Endothelial cell (in vitro differentiated cells): ENCODE measurements around the gene CPSF7. TPM values are rescaled to one million over a fixed set of nuclear protein-coding genes. Genes with fewer than 3 reads are reported as not detected.

Experiments
- DNase-seq: peaks from one replicate; pipeline ENCODE4 v3.0.0; 2021; ENCODE audit warnings: low spot score
- H3K27ac Mint-ChIP-seq: one replicate; pipeline ENCODE4 v1.8.0; 2021; ENCODE audit warnings: mixed read lengths, inconsistent platforms; ENCODE audit not compliant: unreplicated experiment
- H3K27me3 Mint-ChIP-seq: one replicate; pipeline ENCODE4 v1.8.0; 2021; ENCODE audit warnings: mild to moderate bottlenecking, moderate library complexity, mixed read lengths, inconsistent platforms; ENCODE audit not compliant: unreplicated experiment
- H3K36me3 Mint-ChIP-seq: one replicate; pipeline ENCODE4 v1.8.0; 2021; ENCODE audit warnings: mild to moderate bottlenecking, low read depth, mixed read lengths, inconsistent platforms; ENCODE audit not compliant: unreplicated experiment
- H3K4me1 Mint-ChIP-seq: one replicate; pipeline ENCODE4 v1.8.0; 2021; ENCODE audit warnings: mild to moderate bottlenecking, mixed read lengths, inconsistent platforms; ENCODE audit not compliant: unreplicated experiment
- H3K4me3 Mint-ChIP-seq: one replicate; pipeline ENCODE4 v1.8.0; 2021; ENCODE audit warnings: mild to moderate bottlenecking, mixed read lengths, inconsistent platforms; ENCODE audit not compliant: unreplicated experiment
- H3K9me3 Mint-ChIP-seq: one replicate; pipeline ENCODE4 v1.8.0; 2021; ENCODE audit warnings: mixed read lengths, inconsistent platforms; ENCODE audit not compliant: unreplicated experiment
- total RNA-seq: library from RNA; stranded (reverse); fragmentation: NEBNext Ultra II Directional; extraction: Animal tissue kit (Norgen Biotek cat#: 25700); gene quantifications from one replicate; pipeline ENCODE4 v1.2.1, GENCODE V29; 2021; ENCODE audit not compliant: unreplicated experiment
- TF ChIP-seq, protein P1 (sequence below): fragments of 200-600 bp; sonication (generic); IDR thresholded peaks from one replicate; pipeline ENCODE4 v1.5.0; 2021; ENCODE audit warnings: antibody characterized with exemption; ENCODE audit not compliant: unreplicated experiment

CPSF7 gene
- total RNA-seq, 1 donor from 2014 or later, result 79.5 TPM

DNA sequence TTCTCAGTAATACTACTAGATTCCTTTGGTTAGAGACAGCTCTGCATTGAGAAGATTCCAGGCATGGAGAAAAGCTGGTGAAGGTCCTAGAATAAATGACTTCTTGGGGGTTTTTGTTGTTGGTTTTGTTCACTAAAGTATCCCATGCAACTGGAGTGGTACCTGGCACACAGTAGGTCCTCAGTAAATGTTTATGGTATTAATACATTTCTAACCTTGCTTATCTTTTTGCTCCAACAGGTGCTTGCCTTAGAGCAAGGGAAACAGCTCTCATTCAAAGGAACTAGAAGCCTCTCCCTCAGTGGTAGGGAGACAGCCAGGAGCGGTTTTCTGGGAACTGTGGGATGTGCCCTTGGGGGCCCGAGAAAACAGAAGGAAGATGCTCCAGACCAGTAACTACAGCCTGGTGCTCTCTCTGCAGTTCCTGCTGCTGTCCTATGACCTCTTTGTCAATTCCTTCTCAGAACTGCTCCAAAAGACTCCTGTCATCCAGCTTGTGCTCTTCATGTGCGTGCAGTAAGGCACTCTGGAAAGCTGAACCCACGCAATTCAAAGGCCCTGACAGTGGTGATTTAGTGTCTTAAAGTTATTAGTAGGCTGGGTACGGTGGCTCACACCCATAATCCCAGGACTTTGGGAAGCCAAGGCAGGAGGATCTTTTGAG lies 65.6 kb downstream of the CPSF7 start:
- Mint-ChIP-seq H3K9me3 (no peaks in the 10 kb centered on the region), H3K27me3 (peaks cover 12% of the 10 kb centered on the region), H3K36me3 (peaks cover 18% of the 10 kb centered on the region), H3K27ac (no peak overlapping the region), H3K4me1 (peaks cover 32% of the 10 kb centered on the region), H3K4me3 (peak overlapping the region; percentile 65)
- DNase-seq, result no peak
- TF ChIP-seq, protein P1, sequence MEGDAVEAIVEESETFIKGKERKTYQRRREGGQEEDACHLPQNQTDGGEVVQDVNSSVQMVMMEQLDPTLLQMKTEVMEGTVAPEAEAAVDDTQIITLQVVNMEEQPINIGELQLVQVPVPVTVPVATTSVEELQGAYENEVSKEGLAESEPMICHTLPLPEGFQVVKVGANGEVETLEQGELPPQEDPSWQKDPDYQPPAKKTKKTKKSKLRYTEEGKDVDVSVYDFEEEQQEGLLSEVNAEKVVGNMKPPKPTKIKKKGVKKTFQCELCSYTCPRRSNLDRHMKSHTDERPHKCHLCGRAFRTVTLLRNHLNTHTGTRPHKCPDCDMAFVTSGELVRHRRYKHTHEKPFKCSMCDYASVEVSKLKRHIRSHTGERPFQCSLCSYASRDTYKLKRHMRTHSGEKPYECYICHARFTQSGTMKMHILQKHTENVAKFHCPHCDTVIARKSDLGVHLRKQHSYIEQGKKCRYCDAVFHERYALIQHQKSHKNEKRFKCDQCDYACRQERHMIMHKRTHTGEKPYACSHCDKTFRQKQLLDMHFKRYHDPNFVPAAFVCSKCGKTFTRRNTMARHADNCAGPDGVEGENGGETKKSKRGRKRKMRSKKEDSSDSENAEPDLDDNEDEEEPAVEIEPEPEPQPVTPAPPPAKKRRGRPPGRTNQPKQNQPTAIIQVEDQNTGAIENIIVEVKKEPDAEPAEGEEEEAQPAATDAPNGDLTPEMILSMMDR, result no peak

DNA sequence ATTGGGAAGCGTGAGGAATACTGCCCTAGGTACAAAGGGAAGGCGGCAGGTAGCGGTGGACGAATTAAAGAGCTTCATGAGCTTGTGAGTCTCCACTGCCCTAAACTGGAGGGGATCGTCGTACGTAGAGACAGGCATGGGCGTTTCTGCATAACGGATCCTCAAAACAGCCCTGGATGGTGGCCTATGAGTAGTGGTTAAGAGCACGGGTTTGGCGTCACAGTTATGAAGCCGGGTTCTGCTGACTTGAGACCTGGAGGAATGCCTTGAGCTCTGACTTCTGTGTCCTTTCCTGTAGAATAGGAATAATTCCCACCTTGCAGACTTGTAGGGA lies 67.3 kb downstream of the CPSF7 start:
- H3K27ac Mint-ChIP-seq, result peak overlapping the region; percentile 100
- H3K4me1 Mint-ChIP-seq, result peaks cover 33% of the 10 kb centered on the region
- H3K27me3 Mint-ChIP-seq, result peaks cover 14% of the 10 kb centered on the region
- peaks cover 6% of the 10 kb centered on the region for H3K36me3 Mint-ChIP-seq
- H3K4me3 Mint-ChIP-seq, result peak overlapping the region; percentile 99
- TF ChIP-seq, protein P1, result no peak
- peak; percentile 24 for DNase-seq
- no peaks in the 10 kb centered on the region for H3K9me3 Mint-ChIP-seq

DNA sequence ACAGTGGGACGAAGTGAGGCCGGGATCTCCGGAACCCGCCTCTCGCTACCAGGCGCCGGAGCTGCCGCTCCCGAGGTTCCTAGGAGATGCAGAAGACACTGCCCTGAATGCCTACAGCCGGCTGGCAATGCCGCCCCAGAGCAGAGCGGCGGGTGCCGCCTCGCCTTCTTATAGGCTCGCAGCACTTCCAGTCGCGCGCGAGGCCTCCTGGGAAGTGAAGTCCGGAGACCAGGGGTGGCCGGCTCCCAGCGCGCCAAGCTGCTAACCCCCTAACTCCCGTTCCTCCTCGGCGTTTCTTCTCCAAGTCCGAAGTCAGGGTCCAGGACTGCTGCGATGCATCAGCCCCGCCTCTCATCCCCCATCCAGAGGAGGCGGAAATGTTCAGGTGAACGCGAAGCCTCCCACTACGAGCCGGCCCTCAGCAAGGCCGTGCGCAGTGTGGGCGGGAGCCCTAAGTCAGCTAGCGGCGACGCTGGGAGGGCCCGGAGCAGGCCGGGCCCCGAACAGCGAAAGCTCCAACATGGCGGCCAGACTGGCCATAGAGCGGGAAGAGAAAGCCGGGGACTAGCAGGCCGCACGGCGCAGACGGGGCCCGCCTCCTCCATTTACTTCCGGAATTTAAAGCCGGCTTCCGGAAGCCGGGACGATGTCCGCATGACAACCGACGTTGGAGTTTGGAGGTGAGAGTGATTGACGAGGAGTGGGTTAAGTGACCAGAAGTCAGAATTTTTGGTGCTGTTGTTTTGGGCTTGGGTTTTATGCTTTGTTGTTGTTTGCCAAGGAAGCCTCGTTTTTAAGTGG lies 67.8 kb downstream of the CPSF7 start, which contains the start of the genes CYB561A3 and TMEM138:
CYB561A3 (minus strand) TSS at position 142 of the 801 bp plus-strand sequence. CDS start 5,169 bp downstream, outside the sequence.
TMEM138 (plus strand) TSS at position 634 of the 801 bp plus-strand sequence. CDS start 2,017 bp downstream, outside the sequence.
- TF ChIP-seq, protein P1, result no peak
- Mint-ChIP-seq H3K4me3 (peak within 1 kb of the TSS; percentile 99), H3K9me3 (no peaks in the 10 kb centered on the region), H3K27me3 (peaks cover 14% of the 10 kb centered on the region), H3K27ac (peak within 1 kb of the TSS; percentile 100), H3K4me1 (peaks cover 33% of the 10 kb centered on the region), H3K36me3 (peaks cover 6% of the 10 kb centered on the region)
- DNase-seq, result peak; percentile 85

DNA sequence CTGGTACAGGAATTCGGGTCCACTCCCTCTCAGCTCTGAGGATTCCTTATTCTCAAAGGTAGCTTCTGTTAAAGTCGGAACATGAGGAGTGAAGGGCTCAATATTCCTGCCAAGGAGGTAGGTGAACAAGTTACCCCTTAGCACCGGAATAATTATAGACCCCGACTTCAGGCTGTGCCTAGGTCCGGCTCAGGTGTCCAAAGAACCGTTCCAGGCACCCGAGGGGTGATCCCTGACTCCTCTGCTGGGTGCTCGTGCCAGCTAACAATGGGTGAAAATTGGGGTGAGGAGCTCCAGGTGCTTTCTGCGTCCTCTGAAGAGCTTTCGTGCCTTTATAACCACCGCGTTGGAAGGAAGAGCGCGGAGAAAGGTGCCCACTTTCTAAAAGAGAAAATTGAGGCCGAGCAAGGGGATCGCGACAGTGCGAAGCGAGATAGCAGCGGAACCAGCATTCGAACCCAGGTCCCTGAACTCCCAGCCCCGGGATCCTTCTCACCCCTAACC lies 68.5 kb downstream of the CPSF7 start:
- Mint-ChIP-seq H3K4me3 (peak overlapping the region; percentile 99), H3K27ac (peak overlapping the region; percentile 89), H3K4me1 (peaks cover 33% of the 10 kb centered on the region), H3K27me3 (peaks cover 14% of the 10 kb centered on the region), H3K36me3 (peaks cover 6% of the 10 kb centered on the region), H3K9me3 (no peaks in the 10 kb centered on the region)
- TF ChIP-seq, protein P1, result no peak
- DNase-seq, result no peak
